Astrocyte (in vitro differentiated cells and primary cell): ENCODE results near the gene SLC35A2. TPM values are rescaled to one million over a fixed set of nuclear protein-coding genes. Genes with fewer than 3 reads are reported as not detected.
A peak's percentile ranks its signal among the peaks of the same experiment; 100 is the strongest.

Source experiments
- DNase-seq: peaks from one replicate; pipeline ENCODE4 v3.0.0-alpha.2; 2010; ENCODE audit warnings: low read depth
- FAIRE-seq: peaks from 2 replicates; lab custom pipeline; 2011; peaks lifted over from hg19 to GRCh38; lab: Jason Lieb, UNC
- H2AFZ ChIP-seq: 2 replicates; pipeline ENCODE4 v1.6.0; 2012; ENCODE audit warnings: low read depth, low read length, inconsistent platforms
- H3K27ac ChIP-seq: 2 replicates; pipeline ENCODE4 v1.5.1; 2011; ENCODE audit warnings: low read depth, low read length, inconsistent platforms
- H3K27me3 ChIP-seq: 2 replicates; pipeline ENCODE4 v1.6.0; 2011; ENCODE audit warnings: low read length, inconsistent platforms; ENCODE audit not compliant: insufficient read depth
- H3K36me3 ChIP-seq: 2 replicates; pipeline ENCODE4 v1.5.1; 2011; ENCODE audit warnings: low read length, inconsistent platforms; ENCODE audit not compliant: insufficient read depth
- H3K4me1 ChIP-seq: 2 replicates; pipeline ENCODE4 v1.5.1; 2011; ENCODE audit warnings: low read length, inconsistent platforms; ENCODE audit not compliant: insufficient read depth
- H3K4me2 ChIP-seq: 2 replicates; pipeline ENCODE4 v1.6.0; 2012; ENCODE audit warnings: low read length, inconsistent platforms
- H3K4me3 ChIP-seq: 2 replicates; pipeline ENCODE4 v1.5.1; 2011; ENCODE audit warnings: low read depth, mild to moderate bottlenecking, low read length, inconsistent platforms; ENCODE audit not compliant: insufficient read depth
- H3K79me2 ChIP-seq: 2 replicates; pipeline ENCODE4 v1.6.0; 2012; ENCODE audit warnings: mild to moderate bottlenecking, low read length, inconsistent platforms; ENCODE audit not compliant: insufficient read depth
- H3K9ac ChIP-seq: 2 replicates; pipeline ENCODE4 v1.6.0; 2012; ENCODE audit warnings: mild to moderate bottlenecking, low read length, inconsistent platforms
- H3K9me3 ChIP-seq: 2 replicates; pipeline ENCODE4 v1.5.1; 2012; ENCODE audit warnings: low read depth, mild to moderate bottlenecking, low read length, inconsistent platforms; ENCODE audit not compliant: insufficient read depth
- H4K20me1 ChIP-seq: 2 replicates; pipeline ENCODE4 v1.6.0; 2012; ENCODE audit warnings: low read length, inconsistent platforms; ENCODE audit not compliant: insufficient read depth
- H3K27ac Mint-ChIP-seq: one replicate; pipeline ENCODE4 v1.8.0; 2021; ENCODE audit warnings: mild to moderate bottlenecking, mixed read lengths; ENCODE audit not compliant: unreplicated experiment
- H3K27me3 Mint-ChIP-seq: one replicate; pipeline ENCODE4 v1.8.0; 2021; ENCODE audit warnings: low read depth, mixed read lengths; ENCODE audit not compliant: unreplicated experiment
- H3K36me3 Mint-ChIP-seq: one replicate; pipeline ENCODE4 v1.8.0; 2021; ENCODE audit warnings: low read depth, mixed read lengths; ENCODE audit not compliant: unreplicated experiment
- H3K4me1 Mint-ChIP-seq: one replicate; pipeline ENCODE4 v1.8.0; 2021; ENCODE audit warnings: low read depth, mixed read lengths; ENCODE audit not compliant: unreplicated experiment
- H3K4me3 Mint-ChIP-seq: one replicate; pipeline ENCODE4 v1.8.0; 2021; ENCODE audit warnings: mild to moderate bottlenecking, moderate library complexity, mixed read lengths; ENCODE audit not compliant: unreplicated experiment
- H3K9me3 Mint-ChIP-seq: one replicate; pipeline ENCODE4 v1.8.0; 2021; ENCODE audit warnings: mild to moderate bottlenecking, mixed read lengths; ENCODE audit not compliant: unreplicated experiment
- EZH2 ChIP-seq: IDR thresholded peaks from 2 replicates; pipeline ENCODE4 v1.6.1; 2012; ENCODE audit warnings: mild to moderate bottlenecking, low read length, inconsistent platforms; ENCODE audit not compliant: insufficient read depth
- total RNA-seq: library from RNA; stranded (reverse); gene quantifications from 2 replicates; pipeline ENCODE4 v1.2.1, GENCODE V29; 2021
- TF ChIP-seq, protein P1 (sequence below): IDR thresholded peaks from 2 replicates; pipeline ENCODE4 v1.5.1; 2011; ENCODE audit warnings: low read depth, mild to moderate bottlenecking, inconsistent platforms, low read length, moderate library complexity; ENCODE audit not compliant: insufficient read depth

Gene SLC35A2
- total RNA-seq, 1 donor from 2014 or later: 54.3 TPM

DNA sequence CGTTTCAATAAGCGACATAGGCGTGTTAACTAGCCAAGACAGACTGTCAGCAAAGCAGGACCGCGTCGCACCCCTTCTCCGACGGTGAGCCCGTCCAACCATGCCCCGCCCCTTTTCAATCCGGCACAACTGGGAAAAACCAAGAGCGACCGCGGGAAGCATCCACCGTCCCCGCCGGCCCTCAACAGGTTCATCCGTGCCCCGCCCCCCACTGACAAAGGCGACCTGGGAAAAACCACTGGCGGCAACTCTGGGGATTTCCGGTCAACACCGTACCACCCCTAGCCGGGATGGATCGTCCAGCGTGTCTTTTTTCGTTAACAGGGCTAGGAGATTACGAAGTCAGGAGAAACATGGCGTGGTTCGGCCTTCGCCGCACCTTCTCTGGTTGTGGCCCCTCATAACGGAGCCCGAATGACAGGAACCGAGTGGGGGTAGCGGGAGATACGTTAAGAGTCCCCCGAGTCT is 14.3 kb downstream of the SLC35A2 start:
- peak overlapping the region; percentile 98 for H3K9ac ChIP-seq
- H2AFZ ChIP-seq: peak overlapping the region; percentile 60
- peaks cover 11% of the 10 kb centered on the region for H3K4me1 Mint-ChIP-seq
- peaks cover 45% of the 10 kb centered on the region for H3K79me2 ChIP-seq
- peaks cover 4% of the 10 kb centered on the region for H4K20me1 ChIP-seq
- H3K4me2 ChIP-seq: peak overlapping the region; percentile 92
- H3K36me3 Mint-ChIP-seq: peaks cover 5% of the 10 kb centered on the region
- peak overlapping the region; percentile 93 for H3K27ac ChIP-seq
- H3K9me3 Mint-ChIP-seq: no peaks in the 10 kb centered on the region
- no peaks in the 10 kb centered on the region for H3K27me3 ChIP-seq
- DNase-seq: peak; percentile 56
- peak overlapping the region; percentile 93 for H3K4me3 ChIP-seq
- no peaks in the 10 kb centered on the region for H3K9me3 ChIP-seq
- no peaks in the 10 kb centered on the region for H3K27me3 Mint-ChIP-seq
- H3K4me1 ChIP-seq: peaks cover 3% of the 10 kb centered on the region
- TF ChIP-seq EZH2: no peak
- TF ChIP-seq, protein P1, sequence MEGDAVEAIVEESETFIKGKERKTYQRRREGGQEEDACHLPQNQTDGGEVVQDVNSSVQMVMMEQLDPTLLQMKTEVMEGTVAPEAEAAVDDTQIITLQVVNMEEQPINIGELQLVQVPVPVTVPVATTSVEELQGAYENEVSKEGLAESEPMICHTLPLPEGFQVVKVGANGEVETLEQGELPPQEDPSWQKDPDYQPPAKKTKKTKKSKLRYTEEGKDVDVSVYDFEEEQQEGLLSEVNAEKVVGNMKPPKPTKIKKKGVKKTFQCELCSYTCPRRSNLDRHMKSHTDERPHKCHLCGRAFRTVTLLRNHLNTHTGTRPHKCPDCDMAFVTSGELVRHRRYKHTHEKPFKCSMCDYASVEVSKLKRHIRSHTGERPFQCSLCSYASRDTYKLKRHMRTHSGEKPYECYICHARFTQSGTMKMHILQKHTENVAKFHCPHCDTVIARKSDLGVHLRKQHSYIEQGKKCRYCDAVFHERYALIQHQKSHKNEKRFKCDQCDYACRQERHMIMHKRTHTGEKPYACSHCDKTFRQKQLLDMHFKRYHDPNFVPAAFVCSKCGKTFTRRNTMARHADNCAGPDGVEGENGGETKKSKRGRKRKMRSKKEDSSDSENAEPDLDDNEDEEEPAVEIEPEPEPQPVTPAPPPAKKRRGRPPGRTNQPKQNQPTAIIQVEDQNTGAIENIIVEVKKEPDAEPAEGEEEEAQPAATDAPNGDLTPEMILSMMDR: no peak
- H3K27ac Mint-ChIP-seq: peak overlapping the region; percentile 93
- FAIRE-seq: no peak
- H3K4me3 Mint-ChIP-seq: peak overlapping the region; percentile 93
- no peaks in the 10 kb centered on the region for H3K36me3 ChIP-seq

DNA sequence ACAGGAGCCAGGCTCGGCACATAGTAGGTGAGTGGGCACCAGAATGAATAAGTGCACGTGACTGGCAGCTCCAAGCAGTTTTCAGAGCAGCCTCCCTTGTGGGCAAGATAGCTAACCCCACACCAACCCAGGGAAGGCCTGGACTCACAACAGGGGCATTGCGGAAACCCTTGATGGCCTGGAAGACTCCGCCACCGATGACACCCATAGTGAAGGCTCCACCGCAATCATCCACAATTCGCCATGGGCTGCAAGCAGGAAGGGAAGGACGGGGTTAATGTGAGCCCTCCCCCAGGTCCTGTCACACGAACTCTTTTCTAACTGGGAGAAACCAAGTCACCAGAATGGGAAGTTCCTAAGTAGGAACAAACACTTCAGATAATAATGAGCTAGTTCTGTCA is 14.8 kb downstream of the SLC35A2 start:
- peaks cover 3% of the 10 kb centered on the region for H3K36me3 Mint-ChIP-seq

DNA sequence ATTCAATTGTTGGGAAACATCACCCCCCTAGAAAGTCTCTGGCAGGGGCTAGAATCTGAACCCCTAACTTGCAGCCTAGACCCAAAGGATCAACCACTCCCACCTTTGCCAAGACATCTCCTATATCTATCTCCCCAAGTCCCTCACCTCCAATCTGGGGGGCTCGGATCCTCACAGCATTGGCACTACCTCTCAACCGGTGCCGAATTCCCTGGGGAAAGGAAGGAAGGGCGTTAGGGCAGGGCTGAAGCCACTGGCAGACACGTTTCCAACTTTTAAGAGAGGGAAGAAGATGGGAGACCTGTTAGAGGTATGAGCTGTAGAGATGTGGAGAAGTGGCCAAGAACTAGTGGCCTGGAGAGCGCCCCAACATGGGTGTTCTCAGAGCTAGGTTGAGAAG is 16.6 kb downstream of the SLC35A2 start:
- H3K4me3 Mint-ChIP-seq: peak overlapping the region; percentile 28
- H3K27ac Mint-ChIP-seq: no peak overlapping the region
- FAIRE-seq (no peak), DNase-seq (no peak)
- Histone ChIP-seq H2AFZ (no peak overlapping the region), H3K4me2 (no peak overlapping the region), H3K9ac (no peak overlapping the region), H3K4me3 (no peak overlapping the region), H3K36me3 (no peaks in the 10 kb centered on the region), H3K27ac (no peak overlapping the region), H3K4me1 (peaks cover 7% of the 10 kb centered on the region), H3K9me3 (no peaks in the 10 kb centered on the region), H3K79me2 (peaks cover 33% of the 10 kb centered on the region), H4K20me1 (peaks cover 4% of the 10 kb centered on the region), H3K27me3 (no peaks in the 10 kb centered on the region)
- no peaks in the 10 kb centered on the region for H3K27me3 Mint-ChIP-seq
- peaks cover 11% of the 10 kb centered on the region for H3K4me1 Mint-ChIP-seq
- H3K36me3 Mint-ChIP-seq: peaks cover 3% of the 10 kb centered on the region
- TF ChIP-seq EZH2: no peak
- TF ChIP-seq, protein P1: no peak
- no peaks in the 10 kb centered on the region for H3K9me3 Mint-ChIP-seq

More for the DNA sequence above, 14.8 kb downstream of the SLC35A2 start:
- Histone ChIP-seq H3K9ac (peak overlapping the region; percentile 98), H3K4me3 (peak overlapping the region; percentile 93), H4K20me1 (peaks cover 4% of the 10 kb centered on the region), H3K27me3 (no peaks in the 10 kb centered on the region), H3K79me2 (peaks cover 43% of the 10 kb centered on the region), H3K4me1 (peaks cover 7% of the 10 kb centered on the region), H3K27ac (peak overlapping the region; percentile 93), H3K9me3 (no peaks in the 10 kb centered on the region), H2AFZ (peak overlapping the region; percentile 10), H3K36me3 (no peaks in the 10 kb centered on the region), H3K4me2 (peak overlapping the region; percentile 92)
- H3K4me3 Mint-ChIP-seq: peak overlapping the region; percentile 93
- H3K27me3 Mint-ChIP-seq: no peaks in the 10 kb centered on the region
- TF ChIP-seq, protein P1: no peak
- no peak for TF ChIP-seq EZH2
- H3K4me1 Mint-ChIP-seq: peaks cover 11% of the 10 kb centered on the region
- no peaks in the 10 kb centered on the region for H3K9me3 Mint-ChIP-seq
- peak overlapping the region; percentile 93 for H3K27ac Mint-ChIP-seq
- DNase-seq (peak; percentile 27), FAIRE-seq (peak; percentile 34)
